WTC11 (cell line): ENCODE measurements around the gene BNC2. TPM values are rescaled to one million over a fixed set of nuclear protein-coding genes. Genes with fewer than 3 reads are reported as not detected.

Experiments
- ATAC-seq: fragments of 200-7000 bp; cut with Tn5 transposase; 2 replicates; pipeline ENCODE4 v1.10.0; 2021; ENCODE audit warnings: mild to moderate bottlenecking, moderate library complexity
- CTCF ChIA-PET: fragments of 300-600 bp; sonication (Branson Sonifier 250); formaldehyde crosslinking; loops from one replicate; lab custom pipeline; 2021; ENCODE audit warnings: antibody characterized with exemption; lab: Charles Lee
- POLR2A ChIA-PET: fragments of 350-600 bp; sonication (Branson Sonifier 250); formaldehyde crosslinking; loops from one replicate; lab custom pipeline; 2021; ENCODE audit warnings: antibody characterized with exemption; lab: Charles Lee
- DNase-seq: peaks from one replicate; pipeline ENCODE4 v3.0.0; 2021; ENCODE audit warnings: low spot score
- H3K27ac Mint-ChIP-seq: 2 replicates; pipeline ENCODE4 v1.8.0; 2021; ENCODE audit warnings: mixed read lengths
- H3K27me3 Mint-ChIP-seq: 2 replicates; pipeline ENCODE4 v1.8.0; 2021; ENCODE audit warnings: low read depth, mild to moderate bottlenecking, moderate library complexity, mixed read lengths
- H3K36me3 Mint-ChIP-seq: 2 replicates; pipeline ENCODE4 v1.8.0; 2021; ENCODE audit warnings: mixed read lengths
- H3K4me1 Mint-ChIP-seq: 2 replicates; pipeline ENCODE4 v1.8.0; 2022; ENCODE audit warnings: mixed read lengths
- H3K4me3 Mint-ChIP-seq: 2 replicates; pipeline ENCODE4 v1.8.0; 2021; ENCODE audit warnings: mild to moderate bottlenecking, moderate library complexity, mixed read lengths
- H3K9me3 Mint-ChIP-seq: 2 replicates; pipeline ENCODE4 v1.8.0; 2021; ENCODE audit warnings: mixed read lengths
- CREM ChIP-seq: sonication (generic); formaldehyde crosslinking; IDR thresholded peaks from 2 replicates; pipeline ENCODE4 v1.8.1; 2022; ENCODE audit warnings: mild to moderate bottlenecking, missing genetic modification reagents, moderate library complexity
- ELF4 ChIP-seq: sonication (generic); formaldehyde crosslinking; IDR thresholded peaks from 2 replicates; pipeline ENCODE4 v1.8.1; 2022; ENCODE audit warnings: low read depth, mild to moderate bottlenecking, moderate library complexity, missing genetic modification reagents
- ESRRA ChIP-seq: sonication (generic); formaldehyde crosslinking; IDR thresholded peaks from 2 replicates; pipeline ENCODE4 v1.8.1; 2022; ENCODE audit warnings: mild to moderate bottlenecking, missing genetic modification reagents, borderline replicate concordance
- FOXP4 ChIP-seq: sonication (generic); formaldehyde crosslinking; IDR thresholded peaks from 2 replicates; pipeline ENCODE4 v1.8.0; 2022; ENCODE audit warnings: mild to moderate bottlenecking, missing genetic modification reagents
- NR2C2 ChIP-seq: sonication (generic); formaldehyde crosslinking; IDR thresholded peaks from 2 replicates; pipeline ENCODE4 v1.8.0; 2022; ENCODE audit warnings: mild to moderate bottlenecking, missing genetic modification reagents
- PRRX2 ChIP-seq: fragments of 250-450 bp; sonication (Bioruptor Pico); IDR thresholded peaks from 2 replicates; pipeline ENCODE4 v1.8.0; 2021; ENCODE audit warnings: mild to moderate bottlenecking
- RELA ChIP-seq: sonication (generic); formaldehyde crosslinking; IDR thresholded peaks from 2 replicates; pipeline ENCODE4 v1.8.1; 2022; ENCODE audit warnings: missing genetic modification reagents, mild to moderate bottlenecking, borderline replicate concordance
- SMAD3 ChIP-seq: sonication (generic); formaldehyde crosslinking; IDR thresholded peaks from 2 replicates; pipeline ENCODE4 v1.8.0; 2022; ENCODE audit warnings: missing genetic modification reagents, mild to moderate bottlenecking, borderline replicate concordance
- SOX15 ChIP-seq: fragments of 250-450 bp; sonication (Bioruptor Pico); IDR thresholded peaks from 2 replicates; pipeline ENCODE4 v1.9.0; 2021; ENCODE audit warnings: mild to moderate bottlenecking
- TEAD1 ChIP-seq: sonication (generic); formaldehyde crosslinking; IDR thresholded peaks from 2 replicates; pipeline ENCODE4 v1.8.0; 2022; ENCODE audit warnings: mild to moderate bottlenecking, missing genetic modification reagents
- USF2 ChIP-seq: sonication (generic); formaldehyde crosslinking; IDR thresholded peaks from 2 replicates; pipeline ENCODE4 v1.8.1; 2023; ENCODE audit warnings: mild to moderate bottlenecking, missing genetic modification reagents, moderate library complexity
- ZBTB21 ChIP-seq: sonication (generic); formaldehyde crosslinking; IDR thresholded peaks from 2 replicates; pipeline ENCODE4 v1.8.1; 2023; ENCODE audit warnings: mild to moderate bottlenecking, missing genetic modification reagents, borderline replicate concordance
- ZNF121 ChIP-seq: sonication (generic); formaldehyde crosslinking; IDR thresholded peaks from 2 replicates; pipeline ENCODE4 v1.8.0; 2023; ENCODE audit warnings: missing genetic modification reagents
- ZNF219 ChIP-seq: sonication (generic); formaldehyde crosslinking; IDR thresholded peaks from 2 replicates; pipeline ENCODE4 v1.8.0; 2023; ENCODE audit warnings: missing genetic modification reagents, mild to moderate bottlenecking, borderline replicate concordance
- ZNF281 ChIP-seq: sonication (generic); formaldehyde crosslinking; IDR thresholded peaks from 2 replicates; pipeline ENCODE4 v1.8.0; 2023; ENCODE audit warnings: mild to moderate bottlenecking, missing genetic modification reagents
- ZNF396 ChIP-seq: fragments of 250-450 bp; sonication (Bioruptor Pico); IDR thresholded peaks from 2 replicates; pipeline ENCODE4 v1.8.0; 2021; ENCODE audit warnings: mild to moderate bottlenecking, moderate library complexity, borderline replicate concordance
- total RNA-seq: library from RNA; stranded (reverse); gene quantifications from 3 replicates; pipeline ENCODE4 v1.2.3, GENCODE V29; 2021
- TF ChIP-seq, protein P1 (sequence below): sonication (generic); formaldehyde crosslinking; IDR thresholded peaks from 2 replicates; pipeline ENCODE4 v1.8.1; 2022; ENCODE audit warnings: low read depth, mild to moderate bottlenecking, moderate library complexity, missing genetic modification reagents, borderline replicate concordance
- TF ChIP-seq, protein P2 (sequence below): fragments of 250-450 bp; sonication (Bioruptor Pico); IDR thresholded peaks from 2 replicates; pipeline ENCODE4 v1.9.0; 2021; ENCODE audit warnings: moderate library complexity, mild to moderate bottlenecking, inconsistent platforms, borderline replicate concordance
- TF ChIP-seq, protein P3 (sequence below): sonication (generic); formaldehyde crosslinking; IDR thresholded peaks from 2 replicates; pipeline ENCODE4 v1.8.1; 2023; ENCODE audit warnings: mild to moderate bottlenecking, missing genetic modification reagents, borderline replicate concordance

Gene BNC2
- total RNA-seq, 1 experiment from 2014 or later: 33.3 TPM

- H3K27ac Mint-ChIP-seq: peak overlapping the region; percentile 64; the same call in 1 of the 2 replicates
- no peaks in the 10 kb centered on the region for H3K27me3 Mint-ChIP-seq
- no peak for ATAC-seq
- DNase-seq: no peak
- CTCF ChIA-PET: no interaction called here
- H3K36me3 Mint-ChIP-seq: no peaks in the 10 kb centered on the region
- no peak overlapping the region for H3K4me3 Mint-ChIP-seq
- POLR2A ChIA-PET: interaction anchor here (0.6 kb wide), 1 partner anchor 156 kb away, joined by 3 read pairs; no protein-coding TSS in a partner anchor
- TF ChIP-seq ESRRA (CRISPR knock-in tag): no peak
- no peak for TF ChIP-seq ZNF396 (CRISPR knock-in tag)
- no peak for TF ChIP-seq SOX15 (CRISPR knock-in tag)
- TF ChIP-seq, protein P1, sequence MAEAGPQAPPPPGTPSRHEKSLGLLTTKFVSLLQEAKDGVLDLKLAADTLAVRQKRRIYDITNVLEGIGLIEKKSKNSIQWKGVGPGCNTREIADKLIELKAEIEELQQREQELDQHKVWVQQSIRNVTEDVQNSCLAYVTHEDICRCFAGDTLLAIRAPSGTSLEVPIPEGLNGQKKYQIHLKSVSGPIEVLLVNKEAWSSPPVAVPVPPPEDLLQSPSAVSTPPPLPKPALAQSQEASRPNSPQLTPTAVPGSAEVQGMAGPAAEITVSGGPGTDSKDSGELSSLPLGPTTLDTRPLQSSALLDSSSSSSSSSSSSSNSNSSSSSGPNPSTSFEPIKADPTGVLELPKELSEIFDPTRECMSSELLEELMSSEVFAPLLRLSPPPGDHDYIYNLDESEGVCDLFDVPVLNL: no peak
- no peak for TF ChIP-seq NR2C2
- TF ChIP-seq ZNF219: no peak
- TF ChIP-seq TEAD1 (CRISPR knock-in tag): no peak
- TF ChIP-seq RELA (CRISPR knock-in tag): no peak
- no peak for TF ChIP-seq ELF4 (CRISPR knock-in tag)
- no peak for TF ChIP-seq PRRX2 (CRISPR knock-in tag)
- TF ChIP-seq, protein P2, sequence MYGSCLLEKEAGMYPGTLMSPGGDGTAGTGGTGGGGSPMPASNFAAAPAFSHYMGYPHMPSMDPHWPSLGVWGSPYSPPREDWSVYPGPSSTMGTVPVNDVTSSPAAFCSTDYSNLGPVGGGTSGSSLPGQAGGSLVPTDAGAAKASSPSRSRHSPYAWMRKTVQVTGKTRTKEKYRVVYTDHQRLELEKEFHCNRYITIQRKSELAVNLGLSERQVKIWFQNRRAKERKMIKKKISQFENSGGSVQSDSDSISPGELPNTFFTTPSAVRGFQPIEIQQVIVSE (CRISPR knock-in tag): no peak
- TF ChIP-seq SMAD3: no peak
- TF ChIP-seq CREM: no peak
- no peaks in the 10 kb centered on the region for H3K9me3 Mint-ChIP-seq
- peaks cover 93% of the 10 kb centered on the region for H3K4me1 Mint-ChIP-seq
Measured at GRCh38 chr9:16715404-16715803, 155.1 kb downstream of the BNC2 start.

GRCh38 chr9:16712787-16713186, 157.7 kb downstream of the BNC2 start:
- POLR2A ChIA-PET: interaction anchor here (0.6 to 1.0 kb wide), 2 partner anchors 13 to 15 kb away, joined by 3 read pairs; no protein-coding TSS in a partner anchor
- Mint-ChIP-seq H3K36me3 (no peaks in the 10 kb centered on the region), H3K27me3 (no peaks in the 10 kb centered on the region), H3K27ac (peak overlapping the region; percentile 92), H3K4me3 (no peak overlapping the region), H3K4me1 (peaks cover 93% of the 10 kb centered on the region), H3K9me3 (no peaks in the 10 kb centered on the region)
- peak; percentile 50 for ATAC-seq
- CTCF ChIA-PET: interaction anchor here (0.6 kb wide), 1 partner anchor 13 kb away, joined by 3 read pairs; no protein-coding TSS in a partner anchor
- DNase-seq: no peak
- TF ChIP-seq TEAD1 (CRISPR knock-in tag) (peak; percentile 76; the same call in 1 of the 2 replicates), USF2 (CRISPR knock-in tag) (no peak), ZNF121 (CRISPR knock-in tag) (peak; percentile 94), FOXP4 (CRISPR knock-in tag) (peak; percentile 35; the same call in 1 of the 2 replicates)

- H3K4me1 Mint-ChIP-seq: peaks cover 87% of the 10 kb centered on the region
- no peaks in the 10 kb centered on the region for H3K36me3 Mint-ChIP-seq
- H3K27me3 Mint-ChIP-seq: no peaks in the 10 kb centered on the region
- TF ChIP-seq ZNF281 (CRISPR knock-in tag): 0 out of 2 replicates have a peak, but pooled peaks have one; percentile 33
- no peak for TF ChIP-seq ZBTB21 (CRISPR knock-in tag)
- TF ChIP-seq, protein P3, sequence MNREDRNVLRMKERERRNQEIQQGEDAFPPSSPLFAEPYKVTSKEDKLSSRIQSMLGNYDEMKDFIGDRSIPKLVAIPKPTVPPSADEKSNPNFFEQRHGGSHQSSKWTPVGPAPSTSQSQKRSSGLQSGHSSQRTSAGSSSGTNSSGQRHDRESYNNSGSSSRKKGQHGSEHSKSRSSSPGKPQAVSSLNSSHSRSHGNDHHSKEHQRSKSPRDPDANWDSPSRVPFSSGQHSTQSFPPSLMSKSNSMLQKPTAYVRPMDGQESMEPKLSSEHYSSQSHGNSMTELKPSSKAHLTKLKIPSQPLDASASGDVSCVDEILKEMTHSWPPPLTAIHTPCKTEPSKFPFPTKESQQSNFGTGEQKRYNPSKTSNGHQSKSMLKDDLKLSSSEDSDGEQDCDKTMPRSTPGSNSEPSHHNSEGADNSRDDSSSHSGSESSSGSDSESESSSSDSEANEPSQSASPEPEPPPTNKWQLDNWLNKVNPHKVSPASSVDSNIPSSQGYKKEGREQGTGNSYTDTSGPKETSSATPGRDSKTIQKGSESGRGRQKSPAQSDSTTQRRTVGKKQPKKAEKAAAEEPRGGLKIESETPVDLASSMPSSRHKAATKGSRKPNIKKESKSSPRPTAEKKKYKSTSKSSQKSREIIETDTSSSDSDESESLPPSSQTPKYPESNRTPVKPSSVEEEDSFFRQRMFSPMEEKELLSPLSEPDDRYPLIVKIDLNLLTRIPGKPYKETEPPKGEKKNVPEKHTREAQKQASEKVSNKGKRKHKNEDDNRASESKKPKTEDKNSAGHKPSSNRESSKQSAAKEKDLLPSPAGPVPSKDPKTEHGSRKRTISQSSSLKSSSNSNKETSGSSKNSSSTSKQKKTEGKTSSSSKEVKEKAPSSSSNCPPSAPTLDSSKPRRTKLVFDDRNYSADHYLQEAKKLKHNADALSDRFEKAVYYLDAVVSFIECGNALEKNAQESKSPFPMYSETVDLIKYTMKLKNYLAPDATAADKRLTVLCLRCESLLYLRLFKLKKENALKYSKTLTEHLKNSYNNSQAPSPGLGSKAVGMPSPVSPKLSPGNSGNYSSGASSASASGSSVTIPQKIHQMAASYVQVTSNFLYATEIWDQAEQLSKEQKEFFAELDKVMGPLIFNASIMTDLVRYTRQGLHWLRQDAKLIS (CRISPR knock-in tag): no peak
- peak overlapping the region; percentile 48 for H3K4me3 Mint-ChIP-seq
- DNase-seq (no peak), ATAC-seq (peak; percentile 22)
- ChIA-PET POLR2A (no interaction called here), CTCF (no interaction called here)
- H3K9me3 Mint-ChIP-seq: no peaks in the 10 kb centered on the region
- H3K27ac Mint-ChIP-seq: peak overlapping the region; percentile 99
Measured at GRCh38 chr9:16710888-16711287, 159.6 kb downstream of the BNC2 start.
